Hepatocyte (in vitro differentiated cells): ENCODE measurements around the gene MAGI2.
"Not testable (repeated sequence)": the region's sequence is repeated elsewhere in the genome, so short reads cannot be mapped to it uniquely, and the experiment has no call there.

Source experiments
- EZH2 ChIP-seq: fragments of 200-600 bp; sonication (generic); IDR thresholded peaks from 2 replicates; pipeline ENCODE4 v1.6.1; 2016; ENCODE audit warnings: antibody characterized with exemption, mild to moderate bottlenecking, borderline replicate concordance
- EZH2phosphoT487 ChIP-seq: fragments of 200-600 bp; sonication (generic); IDR thresholded peaks from one replicate; pipeline ENCODE4 v1.6.1; 2018; ENCODE audit warnings: antibody characterized with exemption, mild to moderate bottlenecking, low read depth, moderate library complexity; ENCODE audit not compliant: unreplicated experiment, severe bottlenecking
- TF ChIP-seq, protein P1 (sequence below): fragments of 200-600 bp; sonication (generic); IDR thresholded peaks from 2 replicates; pipeline ENCODE4 v1.5.1; 2016; ENCODE audit warnings: antibody characterized with exemption, mild to moderate bottlenecking; ENCODE audit not compliant: poor library complexity

DNA sequence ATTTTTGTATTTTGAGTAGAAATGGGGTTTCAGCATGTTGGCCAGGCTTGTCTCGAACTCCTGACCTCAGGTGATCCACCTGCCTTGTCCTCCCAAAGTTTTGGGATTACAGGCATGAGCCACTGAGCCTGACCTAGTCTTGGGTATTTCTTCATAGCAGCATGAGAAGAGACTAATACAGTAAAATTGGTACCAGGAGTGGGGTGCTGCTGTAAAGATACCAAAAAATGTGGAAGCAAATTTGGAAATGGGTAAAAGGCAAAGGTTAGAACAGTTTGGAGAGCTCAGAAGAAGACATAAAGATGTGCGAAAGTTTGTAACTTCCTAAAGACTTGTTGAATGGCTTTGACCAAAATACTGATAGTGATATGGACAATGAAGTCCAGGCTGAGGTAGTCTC lies 433.8 kb downstream of the MAGI2 start:
- TF ChIP-seq EZH2phosphoT487, EZH2: not testable (repeated sequence)
- TF ChIP-seq, protein P1, sequence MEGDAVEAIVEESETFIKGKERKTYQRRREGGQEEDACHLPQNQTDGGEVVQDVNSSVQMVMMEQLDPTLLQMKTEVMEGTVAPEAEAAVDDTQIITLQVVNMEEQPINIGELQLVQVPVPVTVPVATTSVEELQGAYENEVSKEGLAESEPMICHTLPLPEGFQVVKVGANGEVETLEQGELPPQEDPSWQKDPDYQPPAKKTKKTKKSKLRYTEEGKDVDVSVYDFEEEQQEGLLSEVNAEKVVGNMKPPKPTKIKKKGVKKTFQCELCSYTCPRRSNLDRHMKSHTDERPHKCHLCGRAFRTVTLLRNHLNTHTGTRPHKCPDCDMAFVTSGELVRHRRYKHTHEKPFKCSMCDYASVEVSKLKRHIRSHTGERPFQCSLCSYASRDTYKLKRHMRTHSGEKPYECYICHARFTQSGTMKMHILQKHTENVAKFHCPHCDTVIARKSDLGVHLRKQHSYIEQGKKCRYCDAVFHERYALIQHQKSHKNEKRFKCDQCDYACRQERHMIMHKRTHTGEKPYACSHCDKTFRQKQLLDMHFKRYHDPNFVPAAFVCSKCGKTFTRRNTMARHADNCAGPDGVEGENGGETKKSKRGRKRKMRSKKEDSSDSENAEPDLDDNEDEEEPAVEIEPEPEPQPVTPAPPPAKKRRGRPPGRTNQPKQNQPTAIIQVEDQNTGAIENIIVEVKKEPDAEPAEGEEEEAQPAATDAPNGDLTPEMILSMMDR = not testable (repeated sequence)
